Subcutaneous abdominal adipose tissue (tissue), 5 donors: ENCODE results near the gene GREM2.

Source experiments
- H3K27ac ChIP-seq: one replicate; pipeline ENCODE4 v1.7.0; 2013; ENCODE audit warnings: low read depth, mild to moderate bottlenecking, inconsistent platforms, low read length, moderate library complexity
- H3K27me3 ChIP-seq, 5 donors: one replicate each; pipeline ENCODE4 v1.7.0; 2013; ENCODE audit warnings: low read length in 5 of 5, inconsistent platforms in 1 of 5; ENCODE audit not compliant: control insufficient read depth in 5 of 5, insufficient read depth in 4 of 5
- H3K36me3 ChIP-seq, 5 donors: one replicate each; pipeline ENCODE4 v1.7.0; 2013; ENCODE audit warnings: low read length in 5 of 5; ENCODE audit not compliant: control insufficient read depth in 5 of 5, insufficient read depth in 5 of 5
- H3K4me1 ChIP-seq, 5 donors: one replicate each; pipeline ENCODE4 v1.7.0; 2013; ENCODE audit warnings: low read length in 5 of 5, mild to moderate bottlenecking in 3 of 5, moderate library complexity in 1 of 5; ENCODE audit not compliant: control insufficient read depth in 5 of 5, insufficient read depth in 5 of 5
- H3K4me3 ChIP-seq, 5 donors: one replicate each; pipeline ENCODE4 v1.7.0; 2013; ENCODE audit warnings: low read length in 5 of 5, low read depth in 1 of 5
- H3K9ac ChIP-seq, 5 donors: one replicate each; pipeline ENCODE4 v1.7.0; 2013; ENCODE audit warnings: low read length in 5 of 5, mild to moderate bottlenecking in 4 of 5, moderate library complexity in 3 of 5
- H3K9me3 ChIP-seq, 5 donors: one replicate each; pipeline ENCODE4 v1.7.0; 2013; ENCODE audit warnings: low read length in 5 of 5; ENCODE audit not compliant: control insufficient read depth in 5 of 5
- donor health status: healthy.
- donor health status: healthy.
- donor health status: healthy.
- donor health status: healthy.
- donor health status: healthy.

The GREM2 gene

GRCh38 chr1:240528591-240528990 lies 83.4 kb downstream of the GREM2 start:
- H3K27me3 ChIP-seq = no peaks in the 10 kb centered on the region
- no peak overlapping the region for H3K9ac ChIP-seq
- no peaks in the 10 kb centered on the region for H3K36me3 ChIP-seq
- H3K4me1 ChIP-seq = no peaks in the 10 kb centered on the region
- H3K9me3 ChIP-seq = peaks cover 0 to under 1% (median 0%) of the 10 kb centered on the region in 5 donors
- no peak overlapping the region for H3K4me3 ChIP-seq
- H3K27ac ChIP-seq = no peak overlapping the region

- no peaks in the 10 kb centered on the region for H3K36me3 ChIP-seq
- no peak overlapping the region for H3K9ac ChIP-seq
- H3K4me3 ChIP-seq = no peak overlapping the region
- no peak overlapping the region for H3K27ac ChIP-seq
- H3K4me1 ChIP-seq = no peaks in the 10 kb centered on the region
- no peaks in the 10 kb centered on the region for H3K27me3 ChIP-seq
- H3K9me3 ChIP-seq = no peaks in the 10 kb centered on the region
These were observed 84.9 kb downstream of the GREM2 start for GRCh38 chr1:240527086-240527485.

GRCh38 chr1:240526312-240526711 lies 85.6 kb downstream of the GREM2 start:
- Histone ChIP-seq H3K27ac (no peak overlapping the region), H3K4me3 (no peak overlapping the region), H3K4me1 (no peaks in the 10 kb centered on the region), H3K36me3 (no peaks in the 10 kb centered on the region), H3K9me3 (no peaks in the 10 kb centered on the region), H3K9ac (no peak overlapping the region), H3K27me3 (no peaks in the 10 kb centered on the region)

- no peak overlapping the region for H3K4me3 ChIP-seq
- no peak overlapping the region for H3K9ac ChIP-seq
- H3K36me3 ChIP-seq = no peaks in the 10 kb centered on the region
- H3K27ac ChIP-seq = no peak overlapping the region
- H3K9me3 ChIP-seq = no peaks in the 10 kb centered on the region
- H3K4me1 ChIP-seq = no peaks in the 10 kb centered on the region
- no peaks in the 10 kb centered on the region for H3K27me3 ChIP-seq
These were observed 87.4 kb downstream of the GREM2 start for GRCh38 chr1:240524356-240525069.

GRCh38 chr1:240522122-240522822 lies 89.7 kb downstream of the GREM2 start:
- H3K27me3 ChIP-seq = no peaks in the 10 kb centered on the region
- H3K9me3 ChIP-seq = no peaks in the 10 kb centered on the region
- H3K4me3 ChIP-seq = no peak overlapping the region
- no peaks in the 10 kb centered on the region for H3K4me1 ChIP-seq
- H3K27ac ChIP-seq = no peak overlapping the region
- H3K9ac ChIP-seq = no peak overlapping the region
- H3K36me3 ChIP-seq = no peaks in the 10 kb centered on the region

- no peak overlapping the region for H3K4me3 ChIP-seq
- no peak overlapping the region for H3K27ac ChIP-seq
- no peaks in the 10 kb centered on the region for H3K27me3 ChIP-seq
- H3K36me3 ChIP-seq = no peaks in the 10 kb centered on the region
- no peak overlapping the region for H3K9ac ChIP-seq
- H3K9me3 ChIP-seq = no peaks in the 10 kb centered on the region
- H3K4me1 ChIP-seq = no peaks in the 10 kb centered on the region
These were observed 94.1 kb downstream of the GREM2 start for GRCh38 chr1:240517891-240518290.

GRCh38 chr1:240516069-240516468 lies 95.9 kb downstream of the GREM2 start:
- no peaks in the 10 kb centered on the region for H3K27me3 ChIP-seq
- H3K4me1 ChIP-seq = no peaks in the 10 kb centered on the region
- no peak overlapping the region for H3K27ac ChIP-seq
- H3K9ac ChIP-seq = no peak overlapping the region
- no peaks in the 10 kb centered on the region for H3K36me3 ChIP-seq
- no peak overlapping the region for H3K4me3 ChIP-seq
- H3K9me3 ChIP-seq = no peaks in the 10 kb centered on the region

- no peaks in the 10 kb centered on the region for H3K9me3 ChIP-seq
- H3K27me3 ChIP-seq = no peaks in the 10 kb centered on the region
- H3K27ac ChIP-seq = no peak overlapping the region
- H3K36me3 ChIP-seq = no peaks in the 10 kb centered on the region
- no peaks in the 10 kb centered on the region for H3K4me1 ChIP-seq
- no peak overlapping the region for H3K9ac ChIP-seq
- H3K4me3 ChIP-seq = no peak overlapping the region
These were observed 96.5 kb downstream of the GREM2 start for GRCh38 chr1:240515505-240515904.

GRCh38 chr1:240511789-240512188 lies 100.2 kb downstream of the GREM2 start:
- Histone ChIP-seq H3K27me3 (peaks cover 0 to 2% (median 0%) of the 10 kb centered on the region in 5 donors), H3K9me3 (no peaks in the 10 kb centered on the region), H3K4me1 (no peaks in the 10 kb centered on the region), H3K36me3 (no peaks in the 10 kb centered on the region), H3K27ac (no peak overlapping the region), H3K9ac (no peak overlapping the region), H3K4me3 (no peak overlapping the region)

GRCh38 chr1:240508950-240509349 lies 103.0 kb downstream of the GREM2 start:
- no peaks in the 10 kb centered on the region for H3K36me3 ChIP-seq
- H3K9ac ChIP-seq = no peak overlapping the region
- H3K9me3 ChIP-seq = no peaks in the 10 kb centered on the region
- H3K4me1 ChIP-seq = no peaks in the 10 kb centered on the region
- no peak overlapping the region for H3K4me3 ChIP-seq
- H3K27ac ChIP-seq = no peak overlapping the region
- peaks cover 0 to 3% (median 0%) of the 10 kb centered on the region in 5 donors for H3K27me3 ChIP-seq
